Hindlimb muscle (tissue), 1 donor: Measurements from ENCODE around the gene ACVR1B. TPM values are rescaled to one million over a fixed set of nuclear protein-coding genes. Genes with fewer than 3 reads are reported as not detected.

Source experiments
- DNase-seq: peaks from one replicate; pipeline ENCODE4 v3.0.0-alpha.2; 2013
- polyA plus RNA-seq: library from polyadenylated mRNA; unstranded; fragments of 120-200 nt; gene quantifications from one replicate; pipeline ENCODE4 v1.2.1, GENCODE V29; 2013; ENCODE audit not compliant: insufficient read length

The ACVR1B gene
- polyA plus RNA-seq, 1 donor: 19.9 TPM

GRCh38 chr12:52005903-52006703, 54.6 kb downstream of the ACVR1B start:
- DNase-seq: no peak

GRCh38 chr12:52006726-52007157, 55.2 kb downstream of the ACVR1B start, which contains the start of gene TAMALIN:
TAMALIN (plus strand) TSS chr12:52006946; CDS start chr12:52007020, 74 bp downstream.
- peak; percentile 83 for DNase-seq

- peak; percentile 54 for DNase-seq
Measured at GRCh38 chr12:52007158-52007921, 55.8 kb downstream of the ACVR1B start.

GRCh38 chr12:52007982-52008510, 56.5 kb downstream of the ACVR1B start:
- DNase-seq: no peak

- DNase-seq: no peak
Measured at GRCh38 chr12:52009081-52009751, 57.7 kb downstream of the ACVR1B start.

- peak; percentile 95 for DNase-seq
Measured at GRCh38 chr12:52010152-52010622, 58.7 kb downstream of the ACVR1B start.

- no peak for DNase-seq
Measured at GRCh38 chr12:52010692-52011601, 59.4 kb downstream of the ACVR1B start.

- DNase-seq: no peak
Measured at GRCh38 chr12:52011602-52012214, 60.2 kb downstream of the ACVR1B start.

GRCh38 chr12:52013626-52014310, 62.3 kb downstream of the ACVR1B start:
- DNase-seq: no peak

GRCh38 chr12:52014567-52015530, 63.4 kb downstream of the ACVR1B start:
- peak; percentile 50 for DNase-seq

GRCh38 chr12:52015532-52016041, 64.1 kb downstream of the ACVR1B start:
- no peak for DNase-seq

- DNase-seq: no peak
Measured at GRCh38 chr12:52018433-52019112, 67.1 kb downstream of the ACVR1B start.

GRCh38 chr12:52019113-52019770, 67.7 kb downstream of the ACVR1B start:
- DNase-seq: no peak

- DNase-seq: no peak
Measured at GRCh38 chr12:52020539-52021336, 69.2 kb downstream of the ACVR1B start.

GRCh38 chr12:52022841-52023181, 71.3 kb downstream of the ACVR1B start:
- no peak for DNase-seq

- peak; percentile 77 for DNase-seq
Measured at GRCh38 chr12:52023182-52023975, 71.9 kb downstream of the ACVR1B start.
